ENCODE data around the gene CD7. TPM values are rescaled to one million over a fixed set of nuclear protein-coding genes. Genes with fewer than 3 reads are reported as not detected.

CD7 gene
- total RNA-seq, 2 donors from 2014 or later = 2.8 TPM; not detected in 1

DNA sequence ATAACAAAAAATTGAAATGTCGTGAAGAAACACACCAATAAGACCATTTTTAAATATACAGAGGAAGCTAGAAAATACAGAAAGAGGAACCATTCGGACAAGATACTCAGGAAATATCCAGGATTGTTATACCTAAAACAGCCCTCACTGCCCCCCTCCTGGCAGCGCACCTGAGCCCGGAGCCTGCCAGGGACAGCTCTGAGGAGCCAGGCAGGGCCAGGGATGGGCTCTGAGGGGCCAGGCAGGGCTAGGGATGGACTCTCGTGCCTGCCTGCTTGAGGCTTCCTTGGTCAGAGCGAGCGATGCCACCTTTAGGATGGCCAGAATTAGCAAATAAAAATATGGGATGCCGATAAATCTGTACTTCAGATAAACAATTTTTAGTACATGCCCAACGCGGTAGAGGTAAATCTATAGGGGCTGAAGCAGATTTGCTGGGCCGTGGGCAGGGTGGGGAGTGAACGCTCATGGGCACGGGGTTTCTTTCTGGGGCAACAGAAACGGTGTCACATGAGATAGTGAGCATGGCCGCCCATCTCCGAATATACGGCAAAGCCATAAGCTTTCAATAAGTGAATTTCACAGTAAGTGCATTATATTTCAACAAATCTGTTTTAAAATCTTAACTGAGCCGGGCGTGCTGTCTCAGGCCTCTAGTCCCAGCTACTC lies 25.7 kb downstream of the CD7 start:
- Histone ChIP-seq H3K9me3 (no peaks in the 10 kb centered on the region), H3K27ac (peak overlapping the region; percentile 99), H3K4me3 (peak overlapping the region; percentile 81 to 82), H3K4me1 (replicated peaks) (peaks cover 13% of the 10 kb centered on the region), H3K27me3 (replicated peaks; ENCODE audit: insufficient read depth) (no peaks in the 10 kb centered on the region), H3K36me3 (no peaks in the 10 kb centered on the region)
- DNase-seq (ENCODE audit: low spot score) = no peak
- WGBS = 87% methylated on average over 19 of the region's 19 CpGs
- no peak for TF ChIP-seq POLR2A (IDR thresholded peaks at IDR 0.05)
- no peak for TF ChIP-seq POLR2AphosphoS5 (IDR thresholded peaks at IDR 0.05)
- TF ChIP-seq, protein P1, sequence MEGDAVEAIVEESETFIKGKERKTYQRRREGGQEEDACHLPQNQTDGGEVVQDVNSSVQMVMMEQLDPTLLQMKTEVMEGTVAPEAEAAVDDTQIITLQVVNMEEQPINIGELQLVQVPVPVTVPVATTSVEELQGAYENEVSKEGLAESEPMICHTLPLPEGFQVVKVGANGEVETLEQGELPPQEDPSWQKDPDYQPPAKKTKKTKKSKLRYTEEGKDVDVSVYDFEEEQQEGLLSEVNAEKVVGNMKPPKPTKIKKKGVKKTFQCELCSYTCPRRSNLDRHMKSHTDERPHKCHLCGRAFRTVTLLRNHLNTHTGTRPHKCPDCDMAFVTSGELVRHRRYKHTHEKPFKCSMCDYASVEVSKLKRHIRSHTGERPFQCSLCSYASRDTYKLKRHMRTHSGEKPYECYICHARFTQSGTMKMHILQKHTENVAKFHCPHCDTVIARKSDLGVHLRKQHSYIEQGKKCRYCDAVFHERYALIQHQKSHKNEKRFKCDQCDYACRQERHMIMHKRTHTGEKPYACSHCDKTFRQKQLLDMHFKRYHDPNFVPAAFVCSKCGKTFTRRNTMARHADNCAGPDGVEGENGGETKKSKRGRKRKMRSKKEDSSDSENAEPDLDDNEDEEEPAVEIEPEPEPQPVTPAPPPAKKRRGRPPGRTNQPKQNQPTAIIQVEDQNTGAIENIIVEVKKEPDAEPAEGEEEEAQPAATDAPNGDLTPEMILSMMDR (IDR thresholded peaks at IDR 0.05) = no peak
- intact Hi-C loops (cut with DNase I) = loop anchor here (10.0 kb wide), 1 partner anchor 57 kb away; no protein-coding TSS in a partner anchor

DNA sequence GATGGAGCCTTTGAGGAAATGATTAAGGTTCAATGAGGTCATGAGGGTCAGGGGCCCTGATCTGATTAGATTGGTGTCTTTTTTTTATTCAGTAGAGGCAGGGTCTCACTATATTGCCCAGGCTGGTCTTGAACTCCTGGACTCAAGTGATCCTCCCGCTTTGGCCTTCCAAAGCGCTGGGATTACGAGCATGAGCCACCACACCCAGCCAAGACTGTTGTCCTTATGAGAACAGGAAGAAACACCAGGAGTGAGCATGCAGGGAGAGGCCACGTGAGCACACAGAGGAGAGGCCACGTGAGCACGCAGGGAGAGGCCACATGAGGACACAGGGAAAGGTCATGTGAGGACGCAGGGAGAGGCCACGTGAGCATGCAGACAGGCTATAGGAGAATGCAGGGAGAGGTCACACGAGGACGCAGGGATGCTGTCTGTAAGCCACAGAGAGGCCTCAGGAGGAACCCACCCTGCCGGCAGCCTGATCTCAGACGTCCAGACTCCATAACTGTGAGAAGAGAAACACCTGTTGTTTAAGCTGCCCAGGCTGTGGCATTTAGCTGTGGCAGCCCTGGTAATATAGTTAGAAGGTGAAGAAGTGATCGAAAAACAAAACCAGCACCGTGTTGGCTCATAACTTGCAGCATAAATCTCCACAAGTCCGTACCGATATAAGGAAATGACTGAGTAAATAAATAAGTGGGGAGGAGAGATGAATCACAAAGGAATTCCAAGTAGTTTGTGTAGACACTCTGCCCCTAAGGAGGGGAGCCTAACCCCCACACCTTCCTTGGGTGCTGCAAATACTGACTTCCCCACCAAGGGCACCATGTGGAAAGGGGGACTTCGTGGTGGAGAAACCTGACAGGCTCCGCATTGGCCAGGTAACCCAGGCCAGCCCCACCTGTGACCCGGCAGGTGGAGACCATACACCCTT lies 29.3 kb downstream of the CD7 start:
- Histone ChIP-seq H3K9me3 (no peaks in the 10 kb centered on the region), H3K27me3 (replicated peaks; ENCODE audit: insufficient read depth) (no peaks in the 10 kb centered on the region), H3K27ac (peak overlapping the region; percentile 65 to 88), H3K4me1 (replicated peaks) (peaks cover 4% of the 10 kb centered on the region), H3K36me3 (no peaks in the 10 kb centered on the region), H3K4me3 (no peak overlapping the region)
- WGBS = 19% methylated on average over 19 of the region's 19 CpGs
- intact Hi-C loops (cut with DNase I) = no loop called here
- peak; percentile 88 for DNase-seq (ENCODE audit: low spot score)
- TF ChIP-seq POLR2A (IDR thresholded peaks at IDR 0.05) = peak; percentile 31
- TF ChIP-seq, protein P1 (IDR thresholded peaks at IDR 0.05) = peak in 1 of 4 experiments; percentile 5
- peak; percentile 97 for TF ChIP-seq POLR2AphosphoS5 (IDR thresholded peaks at IDR 0.05)

DNA sequence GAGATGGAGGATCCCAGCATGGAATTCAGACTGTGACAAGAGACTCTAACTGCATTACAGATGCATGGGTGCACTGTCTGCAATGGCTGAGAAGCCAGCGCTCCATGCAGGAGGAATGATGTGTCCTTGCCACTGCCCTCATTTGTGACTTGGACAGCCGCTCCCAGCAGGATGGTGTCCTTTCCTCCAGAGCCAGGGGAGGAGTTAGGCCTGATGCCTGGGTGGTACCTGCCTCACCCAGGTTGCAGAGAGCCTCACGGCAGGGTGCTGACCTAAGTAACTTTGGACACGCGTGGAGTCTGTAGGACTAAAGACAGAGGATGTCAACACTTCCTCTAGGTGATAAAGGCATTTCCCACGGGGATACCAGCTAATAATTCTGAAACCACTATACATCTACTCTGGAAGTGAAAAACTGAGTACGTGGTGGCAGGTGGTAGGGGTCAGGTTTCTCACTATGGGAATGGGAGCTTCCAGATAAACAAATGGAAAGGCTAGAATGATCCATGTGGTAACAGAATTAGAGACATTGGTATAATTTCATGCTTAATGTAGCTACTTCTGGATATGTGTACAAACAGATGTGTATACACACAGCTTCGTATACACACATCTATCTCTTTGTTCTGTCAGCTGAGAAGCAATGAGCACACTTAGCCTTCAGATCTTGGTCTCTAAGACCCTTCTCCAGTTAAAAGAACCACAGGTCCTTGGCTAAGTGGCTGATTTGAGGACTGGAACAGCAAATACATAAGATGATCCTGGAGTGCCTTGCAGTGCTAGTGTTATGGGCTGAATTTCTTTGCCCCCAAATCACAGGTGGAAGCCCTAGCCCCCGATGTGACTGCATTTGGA lies 30.2 kb downstream of the CD7 start:
- Histone ChIP-seq H3K27ac (peak overlapping the region; percentile 65 to 88), H3K36me3 (no peaks in the 10 kb centered on the region), H3K4me1 (replicated peaks) (peaks cover 6% of the 10 kb centered on the region), H3K4me3 (no peak overlapping the region), H3K27me3 (replicated peaks; ENCODE audit: insufficient read depth) (no peaks in the 10 kb centered on the region), H3K9me3 (no peaks in the 10 kb centered on the region)
- intact Hi-C loops (cut with DNase I) = no loop called here
- WGBS = 94% methylated on average over 9 of the region's 9 CpGs
- TF ChIP-seq POLR2A (IDR thresholded peaks at IDR 0.05) (no peak), POLR2AphosphoS5 (IDR thresholded peaks at IDR 0.05) (no peak)
- TF ChIP-seq, protein P1 (IDR thresholded peaks at IDR 0.05) = no peak
- DNase-seq (ENCODE audit: low spot score) = no peak

DNA sequence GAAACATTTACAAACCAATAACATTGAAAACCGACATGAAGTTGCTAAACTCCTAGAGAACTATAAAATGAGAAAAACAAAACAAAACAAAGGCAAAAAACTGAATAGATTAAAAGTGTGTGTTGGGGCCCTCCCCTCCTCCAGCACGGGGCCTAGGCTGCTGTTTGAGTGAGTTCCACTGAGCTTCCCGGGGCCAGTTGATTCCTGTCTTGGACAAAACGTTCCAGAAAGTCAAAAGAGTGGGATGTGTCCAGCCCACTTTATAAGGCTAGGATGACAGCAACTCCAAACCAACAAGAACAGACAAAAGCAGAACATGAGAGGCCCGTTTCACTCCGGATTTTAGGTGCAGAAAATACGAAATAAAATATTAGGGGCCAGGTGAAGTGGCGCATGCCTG lies 32.3 kb downstream of the CD7 start:
- Histone ChIP-seq H3K36me3 (no peaks in the 10 kb centered on the region), H3K4me1 (replicated peaks) (peaks cover 6% of the 10 kb centered on the region), H3K4me3 (no peak overlapping the region), H3K27me3 (replicated peaks; ENCODE audit: insufficient read depth) (no peaks in the 10 kb centered on the region), H3K27ac (peak overlapping the region; percentile 68 to 88), H3K9me3 (no peaks in the 10 kb centered on the region)
- peak; percentile 10 for TF ChIP-seq POLR2A (IDR thresholded peaks at IDR 0.05)
- TF ChIP-seq, protein P1 (IDR thresholded peaks at IDR 0.05) = no peak
- TF ChIP-seq POLR2AphosphoS5 (IDR thresholded peaks at IDR 0.05) = peak; percentile 91
- peak; percentile 72 for DNase-seq (ENCODE audit: low spot score)
- WGBS = 15% methylated on average over 8 of the region's 8 CpGs
- intact Hi-C loops (cut with DNase I) = no loop called here
